IMR-90 (cell line): Measurements from ENCODE around the gene POMT1. TPM values are rescaled to one million over a fixed set of nuclear protein-coding genes. Genes with fewer than 3 reads are reported as not detected.

ENCODE experiments used
- ATAC-seq: fragments of 200-7000 bp; cut with Tn5 transposase; 2 replicates; pipeline ENCODE4 v1.9.1; 2020; ENCODE audit warnings: low read depth, mild to moderate bottlenecking, moderate library complexity
- BruUV-seq: library from RNA; stranded (reverse); fragments of 400-500 nt; replicated peaks from 2 replicates; lab custom pipeline; 2021; lab: Mats Ljungman, UMichigan
- CTCF ChIA-PET: fragments of 300-600 bp; formaldehyde crosslinking; extraction: SDS; loops from one replicate; lab custom pipeline; 2021; ENCODE audit warnings: antibody characterized with exemption; lab: Yijun Ruan, JAX
- POLR2A ChIA-PET: fragments of 300-600 bp; sonication (Branson Sonifier 250); formaldehyde crosslinking; loops from one replicate; lab custom pipeline; 2022; ENCODE audit warnings: antibody characterized with exemption; ENCODE audit not compliant: unreplicated experiment; lab: Charles Lee
- DNase-seq: peaks from one replicate; pipeline ENCODE4 v3.0.0; 2013
- H2AFZ ChIP-seq: replicated peaks from 2 replicates; pipeline ENCODE3; 2013; ENCODE audit warnings: low read length, mild to moderate bottlenecking; ENCODE audit not compliant: poor library complexity
- H2AK5ac ChIP-seq: 2 replicates; pipeline ENCODE4 v1.6.1; 2013; ENCODE audit warnings: low read depth, low read length, inconsistent platforms
- H2AK9ac ChIP-seq: replicated peaks from 2 replicates; pipeline ENCODE3; 2013; ENCODE audit warnings: mild to moderate bottlenecking, low read depth, low read length, moderate library complexity; ENCODE audit not compliant: poor library complexity
- H2BK120ac ChIP-seq: 2 replicates; pipeline ENCODE4 v1.6.1; 2013; ENCODE audit warnings: low read depth, low read length, inconsistent platforms
- H2BK15ac ChIP-seq: 3 replicates; pipeline ENCODE4 v1.6.1; 2013; ENCODE audit warnings: low read depth, low read length, inconsistent platforms
- H2BK20ac ChIP-seq: 2 replicates; pipeline ENCODE4 v1.6.1; 2013; ENCODE audit warnings: low read depth, mild to moderate bottlenecking, inconsistent platforms, low read length, moderate library complexity
- H2BK5ac ChIP-seq: 2 replicates; pipeline ENCODE4 v1.6.1; 2013; ENCODE audit warnings: mild to moderate bottlenecking, low read depth, low read length, inconsistent platforms; ENCODE audit not compliant: poor library complexity, severe bottlenecking
- H3K14ac ChIP-seq: replicated peaks from 2 replicates; pipeline ENCODE4 v1.6.1; 2013; ENCODE audit warnings: low read depth, low read length, inconsistent platforms
- H3K18ac ChIP-seq: 2 replicates; pipeline ENCODE4 v1.6.1; 2013; ENCODE audit warnings: low read depth, low read length, control low read depth
- H3K23ac ChIP-seq: 2 replicates; pipeline ENCODE4 v1.6.1; 2013; ENCODE audit warnings: low read depth, low read length, inconsistent platforms
- H3K27ac ChIP-seq: 2 replicates; pipeline ENCODE4 v1.5.1; 2013; ENCODE audit warnings: mild to moderate bottlenecking, control low read depth, low read length; ENCODE audit not compliant: insufficient read depth
- H3K27me3 ChIP-seq: 2 replicates; pipeline ENCODE4 v1.6.1; 2013; ENCODE audit warnings: low read length; ENCODE audit not compliant: control insufficient read depth, insufficient read depth
- H3K36me3 ChIP-seq: 2 replicates; pipeline ENCODE4 v1.6.1; 2013; ENCODE audit warnings: low read length, mixed read lengths; ENCODE audit not compliant: control insufficient read depth, insufficient read depth
- H3K4ac ChIP-seq: 2 replicates; pipeline ENCODE4 v1.6.1; 2013; ENCODE audit warnings: low read depth, low read length, inconsistent platforms
- H3K4me1 ChIP-seq: 2 replicates; pipeline ENCODE4 v1.6.1; 2013; ENCODE audit warnings: low read length, mixed read lengths; ENCODE audit not compliant: control insufficient read depth, insufficient read depth
- H3K4me2 ChIP-seq: 2 replicates; pipeline ENCODE4 v1.6.1; 2013; ENCODE audit warnings: low read depth, mild to moderate bottlenecking, control low read depth, low read length, moderate library complexity
- H3K4me3 ChIP-seq: 2 replicates; pipeline ENCODE4 v1.5.1; 2013; ENCODE audit warnings: low read depth, mild to moderate bottlenecking, control low read depth, low read length, moderate library complexity; ENCODE audit not compliant: insufficient read depth
- H3K56ac ChIP-seq: 2 replicates; pipeline ENCODE4 v1.6.1; 2013; ENCODE audit warnings: low read length, inconsistent platforms; ENCODE audit not compliant: insufficient read depth; ENCODE audit errors: extremely low read depth
- H3K79me1 ChIP-seq, 2 experiments: 2 replicates each; pipeline ENCODE4 v1.6.1; 2013; ENCODE audit warnings: low read length in 2 of 2, inconsistent platforms in 1 of 2, low read depth in 1 of 2
- H3K9ac ChIP-seq: 2 replicates; pipeline ENCODE4 v1.6.1; 2013; ENCODE audit warnings: low read depth, low read length, control low read depth
- H3K9me1 ChIP-seq: 2 replicates; pipeline ENCODE4 v1.6.1; 2013; ENCODE audit warnings: low read length, inconsistent platforms; ENCODE audit not compliant: insufficient read depth
- H3K9me3 ChIP-seq: 2 replicates; pipeline ENCODE4 v1.6.1; 2013; ENCODE audit warnings: low read length; ENCODE audit not compliant: control insufficient read depth, insufficient read depth
- H4K20me1 ChIP-seq: 2 replicates; pipeline ENCODE4 v1.6.1; 2013; ENCODE audit warnings: low read length, inconsistent platforms; ENCODE audit not compliant: insufficient read depth
- H4K5ac ChIP-seq: 2 replicates; pipeline ENCODE4 v1.6.1; 2013; ENCODE audit warnings: mild to moderate bottlenecking, low read depth, low read length, control low read depth
- H4K8ac ChIP-seq, 2 experiments: 2 replicates each; pipeline ENCODE4 v1.6.1; 2013; ENCODE audit warnings: low read depth in 2 of 2, low read length in 2 of 2, control low read depth in 1 of 2, inconsistent platforms in 1 of 2
- H4K91ac ChIP-seq: 2 replicates; pipeline ENCODE4 v1.6.1; 2013; ENCODE audit warnings: low read depth, low read length, inconsistent platforms; ENCODE audit not compliant: insufficient read depth
- BHLHE40 ChIP-seq: fragments of 150-350 bp; IDR thresholded peaks from 2 replicates; pipeline ENCODE4 v1.6.1; 2016; ENCODE audit warnings: mild to moderate bottlenecking, low read depth, low read length
- CHD1 ChIP-seq: IDR thresholded peaks from 2 replicates; pipeline ENCODE4 v1.6.1; 2012; ENCODE audit warnings: low read depth, low read length, improper control_type of control experiment
- CTCF ChIP-seq: conservative IDR thresholded peaks from 2 replicates; pipeline ENCODE4 v1.5.1; 2012; ENCODE audit warnings: mild to moderate bottlenecking, low read depth, low read length, improper control_type of control experiment
- ELK1 ChIP-seq: fragments of 150-350 bp; IDR thresholded peaks from 2 replicates; pipeline ENCODE4 v1.6.1; 2016; ENCODE audit warnings: low read depth, mild to moderate bottlenecking, low read length, moderate library complexity, borderline replicate concordance
- FOS ChIP-seq: fragments of 150-350 bp; IDR thresholded peaks from 2 replicates; pipeline ENCODE4 v1.6.1; 2016; ENCODE audit warnings: low read depth, low read length
- MAZ ChIP-seq: IDR thresholded peaks from 2 replicates; pipeline ENCODE4 v1.6.1; 2012; ENCODE audit warnings: low read depth, mild to moderate bottlenecking, low read length, improper control_type of control experiment, moderate library complexity, borderline replicate concordance
- MXI1 ChIP-seq: IDR thresholded peaks from 2 replicates; pipeline ENCODE4 v1.6.1; 2012; ENCODE audit warnings: low read depth, mild to moderate bottlenecking, low read length, moderate library complexity, borderline replicate concordance
- NFE2L2 ChIP-seq: fragments of 150-350 bp; IDR thresholded peaks from 2 replicates; pipeline ENCODE4 v1.6.1; 2016; ENCODE audit warnings: low read depth, mild to moderate bottlenecking, low read length
- RAD21 ChIP-seq: IDR thresholded peaks from 2 replicates; pipeline ENCODE4 v1.6.1; 2012; ENCODE audit warnings: low read length, improper control_type of control experiment
- SMC3 ChIP-seq: fragments of 150-350 bp; IDR thresholded peaks from 2 replicates; pipeline ENCODE4 v1.6.1; 2016; ENCODE audit warnings: low read depth, mild to moderate bottlenecking, antibody characterized with exemption, low read length, moderate library complexity
- USF2 ChIP-seq: fragments of 150-350 bp; IDR thresholded peaks from 2 replicates; pipeline ENCODE4 v1.6.1; 2017; ENCODE audit warnings: mild to moderate bottlenecking, antibody characterized with exemption, low read length, low read depth
- WGBS, 2 experiments: methylation state at CpG; one replicate each; pipeline versions ENCODE4 v1.1.5 to v1.1.7; 2013; ENCODE audit warnings: missing lambda C conversion rate in 2 of 2; ENCODE audit not compliant: insufficient read length in 1 of 2; ENCODE audit errors: extremely low coverage in 2 of 2; 5-methylcytosine and 5-hydroxymethylcytosine counted together
- dilution Hi-C: fragments of 300-500 bp; cut with HindIII; formaldehyde crosslinking; loops from one replicate; pipeline ENCODE4 v1.14.3; 2018; ENCODE audit warnings: low sequenced_read_pairs; ENCODE audit not compliant: unreplicated experiment
- in situ Hi-C: fragments of 300-500 bp; cut with MboI; formaldehyde crosslinking; loops from 3 replicates; pipeline ENCODE4 v1.14.3; 2019; ENCODE audit warnings: low sequenced_read_pairs, inconsistent platforms, mixed read lengths
- intact Hi-C: fragments of 100-400 bp; cut with micrococcal nuclease; formaldehyde crosslinking; loops from 2 replicates; pipeline ENCODE4 v1.10.0; 2022
- polyA plus RNA-seq, 3 experiments: library from polyadenylated mRNA; depleted of rRNA; stranded (reverse); fragments of >200 nt; gene quantifications; 2 replicates each; pipeline ENCODE4 v1.2.3, GENCODE V29; 2012; ENCODE audit warnings: low replicate concordance in 1 of 3
- total RNA-seq: library from RNA; depleted of rRNA; stranded (reverse); fragments of >200 nt; gene quantifications from 2 replicates; pipeline ENCODE4 v1.2.3, GENCODE V29; 2012

POMT1 gene
- total and polyA plus RNA-seq, 2 of the 4 experiments (the other 2 are of a cell fraction): 24.2 to 36.5 TPM

GRCh38 chr9:131503626-131504465 is 1.1 kb downstream of the POMT1 start (continued):
- TF ChIP-seq USF2 (no peak), SMC3 (no peak)

GRCh38 chr9:131505012-131505411 is 2.3 kb downstream of the POMT1 start:
- Histone ChIP-seq H3K9me1 (peaks cover 14% of the 10 kb centered on the region; the same call in 1 of the 2 replicates), H3K9me3 (no peaks in the 10 kb centered on the region), H3K56ac (no peak overlapping the region), H4K91ac (no peak overlapping the region), H3K9ac (no peak overlapping the region), H3K27ac (no peak overlapping the region), H2BK120ac (no peak overlapping the region), H2AK9ac (no peak overlapping the region), H2BK15ac (no peak overlapping the region), H4K5ac (no peak overlapping the region), H3K4me1 (peaks cover 7% of the 10 kb centered on the region; the same call in 1 of the 2 replicates), H2AFZ (no peak overlapping the region), H4K20me1 (no peaks in the 10 kb centered on the region; the same call in 1 of the 2 replicates), H3K27me3 (no peaks in the 10 kb centered on the region), H2BK20ac (no peak overlapping the region), H3K4me2 (no peak overlapping the region), H3K4ac (no peak overlapping the region), H3K18ac (no peak overlapping the region), H3K23ac (no peak overlapping the region), H3K4me3 (no peak overlapping the region), H3K36me3 (peaks cover 17% of the 10 kb centered on the region), H4K8ac (no peak overlapping the region), H2AK5ac (no peak overlapping the region), H2BK5ac (no peak overlapping the region), H3K79me1 (peaks cover 14 to 35% of the 10 kb centered on the region in 2 experiments), H3K14ac (no peak overlapping the region)
- BruUV-seq: no TSS peak
- no peak for ATAC-seq
- CTCF ChIA-PET: no interaction called here
- POLR2A ChIA-PET: interaction anchor here (0.6 kb wide), 1 partner anchor 191 kb away, joined by 7 read pairs; no protein-coding TSS in a partner anchor
- intact Hi-C loops (no loop called here), dilution Hi-C loops (no loop called here), in situ Hi-C loops (loop anchor here (10.0 kb wide), 1 partner anchor 240 kb away; the partner anchor contains the start of gene RAPGEF1)
- TF ChIP-seq CHD1 (no peak), NFE2L2 (no peak), CTCF (no peak), MAZ (no peak), RAD21 (no peak), MXI1 (no peak), BHLHE40 (no peak), FOS (no peak), ELK1 (no peak)
- 90% methylated on average over 2 of the region's 8 CpGs; no CpG with 5 or more reads in 1 of the 2 experiments for WGBS, 2 experiments
- no peak for DNase-seq
